ENCODE measurements around the gene MRPL3. TPM values are rescaled to one million over a fixed set of nuclear protein-coding genes. Genes with fewer than 3 reads are reported as not detected.

The MRPL3 gene
- total RNA-seq, 1 donor from 2014 or later = 30.6 TPM

- ATAC-seq = no peak
- no peak for DNase-seq (ENCODE audit: low spot score)
These were observed 81.5 kb downstream of the MRPL3 start for GRCh38 chr3:131421301-131421700.

- no peak for ATAC-seq
- DNase-seq (ENCODE audit: low spot score) = no peak
These were observed 85.0 kb downstream of the MRPL3 start for GRCh38 chr3:131417751-131418150.

Other genes starting within 250 kb of the MRPL3 start
- 32.9 TPM for gene NUDT16, start 121.2 kb downstream of the MRPL3 start, total RNA-seq

Measured in left lobe of liver (tissue), 2 donors.